GM18858 (cell line): ENCODE measurements around the gene TOMM22.

ENCODE experiments used
- ATAC-seq: cut with Tn5 transposase; IDR thresholded peaks from one replicate; pipeline ENCODE4 v1.9.1; 2021; ENCODE audit not compliant: unreplicated experiment

Gene TOMM22

GRCh38 chr22:38733724-38734381 lies 52.1 kb downstream of the TOMM22 start:
- no peak for ATAC-seq

GRCh38 chr22:38734421-38735100 lies 52.8 kb downstream of the TOMM22 start:
- ATAC-seq = no peak
